ENCODE results near the gene TLE4. TPM values are rescaled to one million over a fixed set of nuclear protein-coding genes. Genes with fewer than 3 reads are reported as not detected.
A peak's percentile ranks its signal among the peaks of the same experiment; 100 is the strongest.

Gene TLE4
- total and polyA plus RNA-seq, 2 of the 13 experiments (the other 11 are each of a cell fraction or from before 2014, with no cell fraction given): 2.0 to 2.3 TPM

GRCh38 chr9:79571309-79572031 is at the start of gene TLE4 (continued):
- TF ChIP-seq ZNF292 (CRISPR knock-in tag; IDR thresholded peaks at IDR 0.05; ENCODE audit: borderline replicate concordance, low read depth): no peak
- TF ChIP-seq ATF7 (IDR thresholded peaks at IDR 0.05): no peak
- no peak for TF ChIP-seq ATF7 (CRISPR knock-in tag; IDR thresholded peaks at IDR 0.05)
- TF ChIP-seq GTF2F1 (IDR thresholded peaks at IDR 0.05; ENCODE audit: low read length): 0 out of 2 replicates have a peak, but pooled peaks have one; percentile 24
- peak; percentile 60; the same call in 1 of the 2 replicates for TF ChIP-seq TFAP4 (IDR thresholded peaks at IDR 0.05; ENCODE audit: borderline replicate concordance, low read depth)
- TF ChIP-seq HNF1B (CRISPR knock-in tag; IDR thresholded peaks at IDR 0.05): 0 out of 2 replicates have a peak, but pooled peaks have one; percentile 14
- TF ChIP-seq SP4 (CRISPR knock-in tag; IDR thresholded peaks at IDR 0.05): peak; percentile 96
- TF ChIP-seq AFF4 (CRISPR knock-in tag; IDR thresholded peaks at IDR 0.05): no peak
- peak; percentile 83 for TF ChIP-seq HCFC1 (IDR thresholded peaks at IDR 0.05; ENCODE audit: low read depth, low read length)
- TF ChIP-seq ZNF503 (CRISPR knock-in tag; IDR thresholded peaks at IDR 0.05): no peak
- TF ChIP-seq ZNF563 (CRISPR knock-in tag; IDR thresholded peaks at IDR 0.05): no peak
- peak; percentile 45; the same call in 1 of the 2 replicates for TF ChIP-seq KDM2A (CRISPR knock-in tag; IDR thresholded peaks at IDR 0.05; ENCODE audit: borderline replicate concordance, low read depth)
- TF ChIP-seq BCL6 (CRISPR knock-in tag; IDR thresholded peaks at IDR 0.05): no peak
- TF ChIP-seq SALL1 (CRISPR knock-in tag; IDR thresholded peaks at IDR 0.05): peak; percentile 58; the same call in 1 of the 2 replicates
- TF ChIP-seq NR3C1 (CRISPR knock-in tag; IDR thresholded peaks at IDR 0.05): no peak
- no peak for TF ChIP-seq MED1 (CRISPR knock-in tag; IDR thresholded peaks at IDR 0.05)
- TF ChIP-seq ZNF367 (CRISPR knock-in tag; IDR thresholded peaks at IDR 0.05; ENCODE audit: borderline replicate concordance): no peak
- no peak for TF ChIP-seq ZNF737 (CRISPR knock-in tag; IDR thresholded peaks at IDR 0.05; ENCODE audit: borderline replicate concordance)
- TF ChIP-seq KLF11 (CRISPR knock-in tag; IDR thresholded peaks at IDR 0.05): no peak
- no peak for TF ChIP-seq YEATS2 (CRISPR knock-in tag; IDR thresholded peaks at IDR 0.05; ENCODE audit: borderline replicate concordance)
- no peak for TF ChIP-seq ZFP90 (CRISPR knock-in tag; IDR thresholded peaks at IDR 0.05; ENCODE audit: borderline replicate concordance)

Measured in HepG2 (cell line).